Stimulated activated CD4-positive, alpha-beta T cell treated with anti-CD3 and anti-CD28 coated beads, Interleukin-15, amount 100 ng/mL, for 24 hours (primary cell): Measurements from ENCODE around the gene DDX39B.
"Not testable (repeated sequence)": the region's sequence is repeated elsewhere in the genome, so short reads cannot be mapped to it uniquely, and the experiment has no call there.

Source experiments
- DNase-seq: peaks from one replicate; pipeline ENCODE4 v3.0.0-alpha.2; 2020

DDX39B gene

GRCh38 chr6:31525932-31526591 lies 15.7 kb downstream of the DDX39B start:
- DNase-seq: no peak

GRCh38 chr6:31525553-31525931 lies 16.3 kb downstream of the DDX39B start:
- DNase-seq: no peak

- no peak for DNase-seq
Observed at GRCh38 chr6:31521835-31522234, 20.0 kb downstream of the DDX39B start.

- DNase-seq: no peak
Observed at GRCh38 chr6:31513456-31514165, 28.2 kb downstream of the DDX39B start.

- DNase-seq: no peak
Observed at GRCh38 chr6:31510007-31510406, 31.8 kb downstream of the DDX39B start.

GRCh38 chr6:31509036-31509435 lies 32.8 kb downstream of the DDX39B start:
- DNase-seq: not testable (repeated sequence)

GRCh38 chr6:31502586-31502985 lies 39.2 kb downstream of the DDX39B start:
- no peak for DNase-seq

GRCh38 chr6:31499648-31500047 lies 42.2 kb downstream of the DDX39B start:
- DNase-seq: not testable (repeated sequence)

GRCh38 chr6:31498748-31499147 lies 43.1 kb downstream of the DDX39B start:
- no peak for DNase-seq

GRCh38 chr6:31497531-31498476 lies 44.0 kb downstream of the DDX39B start, which contains the start of gene MICB:
MICB (plus strand) TSS chr6:31498145; CDS start chr6:31498194, 49 bp downstream.
- DNase-seq: peak; percentile 92

GRCh38 chr6:31496826-31497225 lies 45.0 kb downstream of the DDX39B start:
- peak; percentile 41 for DNase-seq

- DNase-seq: no peak
Observed at GRCh38 chr6:31495580-31495979, 46.2 kb downstream of the DDX39B start.

- DNase-seq: peak; percentile 87
Observed at GRCh38 chr6:31493875-31494694, 47.7 kb downstream of the DDX39B start.

GRCh38 chr6:31493550-31493874 lies 48.3 kb downstream of the DDX39B start:
- not testable (repeated sequence) for DNase-seq

- DNase-seq: no peak
Observed at GRCh38 chr6:31490115-31490873, 51.5 kb downstream of the DDX39B start.

GRCh38 chr6:31489086-31489485 lies 52.7 kb downstream of the DDX39B start:
- DNase-seq: no peak

- DNase-seq: not testable (repeated sequence)
Observed at GRCh38 chr6:31487674-31488073, 54.1 kb downstream of the DDX39B start.

GRCh38 chr6:31486065-31486837 lies 55.6 kb downstream of the DDX39B start:
- not testable (repeated sequence) for DNase-seq

- no peak for DNase-seq
Observed at GRCh38 chr6:31485055-31485454, 56.7 kb downstream of the DDX39B start.

GRCh38 chr6:31483392-31483791 lies 58.4 kb downstream of the DDX39B start:
- DNase-seq: no peak

- no peak for DNase-seq
Observed at GRCh38 chr6:31480574-31480973, 61.2 kb downstream of the DDX39B start.
